ENCODE measurements around the gene MORN1. TPM values are rescaled to one million over a fixed set of nuclear protein-coding genes. Genes with fewer than 3 reads are reported as not detected.

The MORN1 gene
- total and polyA plus RNA-seq, 2 of the 4 experiments (the other 2 are of a cell fraction): 3.0 to 4.2 TPM

GRCh38 chr1:2384130-2384860, 7.1 kb downstream of the MORN1 start:
- in situ Hi-C loops (cut with MboI; ENCODE audit: low sequenced_read_pairs): no loop called here
- no peak overlapping the region; the same call in 1 of the 2 replicates for H2AK5ac ChIP-seq (ENCODE audit: low read depth, low read length)
- no peaks in the 10 kb centered on the region for H3K9me3 ChIP-seq (ENCODE audit: control insufficient read depth, insufficient read depth, low read length)
- no peak overlapping the region for H2BK5ac ChIP-seq (ENCODE audit: low read depth, low read length, poor library complexity, severe bottlenecking)
- ATAC-seq (ENCODE audit: low read depth) (no peak), DNase-seq (no peak)
- H3K4me2 ChIP-seq (ENCODE audit: low read depth, low read length): no peak overlapping the region
- dilution Hi-C loops (cut with HindIII; ENCODE audit: low sequenced_read_pairs, unreplicated experiment): no loop called here
- CTCF ChIA-PET: interaction anchor here (0.5 kb wide), 1 partner anchor 17 kb away, joined by 3 read pairs; no protein-coding TSS in a partner anchor
- H3K79me1 ChIP-seq (ENCODE audit: low read depth in 1 of 2, low read length in 2 of 2): peaks cover 0 to 3% of the 10 kb centered on the region in 2 experiments; a peak in 1 of 4 replicates
- H3K23ac ChIP-seq (ENCODE audit: low read depth, low read length): no peak overlapping the region
- intact Hi-C loops (cut with micrococcal nuclease): loop anchor here (5.0 kb wide), 1 partner anchor 72 kb away; no protein-coding TSS in a partner anchor
- H2BK120ac ChIP-seq (ENCODE audit: low read depth, low read length): no peak overlapping the region
- no peak overlapping the region for H2AK9ac ChIP-seq (replicated peaks; ENCODE audit: low read depth, low read length, poor library complexity)
- no peak overlapping the region for H3K18ac ChIP-seq (ENCODE audit: low read depth, low read length)
- H2AFZ ChIP-seq (replicated peaks; ENCODE audit: low read length, poor library complexity): no peak overlapping the region
- H3K14ac ChIP-seq (replicated peaks; ENCODE audit: low read depth, low read length): no peak overlapping the region
- no peak overlapping the region for H3K9ac ChIP-seq (ENCODE audit: low read depth, low read length)
- no peak overlapping the region for H2BK20ac ChIP-seq (ENCODE audit: low read depth, low read length)
- 98% methylated on average over 9 of the region's 21 CpGs; no CpG with 5 or more reads in 1 of the 2 experiments for WGBS, 2 experiments (ENCODE audit: extremely low coverage in 2 of 2, insufficient read length in 1 of 2)
- H4K8ac ChIP-seq (ENCODE audit: low read depth in 2 of 2, low read length in 2 of 2): no peak overlapping the region
- H3K9me1 ChIP-seq (ENCODE audit: insufficient read depth, low read length): no peaks in the 10 kb centered on the region
- H4K5ac ChIP-seq (ENCODE audit: low read depth, low read length): no peak overlapping the region
- H4K20me1 ChIP-seq (ENCODE audit: insufficient read depth, low read length): no peaks in the 10 kb centered on the region; the same call in 1 of the 2 replicates
- BruUV-seq (replicated peaks): no TSS peak
- H3K27me3 ChIP-seq (ENCODE audit: control insufficient read depth, insufficient read depth, low read length): no peaks in the 10 kb centered on the region
- H3K4me3 ChIP-seq (ENCODE audit: insufficient read depth, low read depth, low read length): no peak overlapping the region
- 0 out of 2 replicates have a peak, but pooled peaks cover 2% of the 10 kb centered on the region for H3K36me3 ChIP-seq (ENCODE audit: control insufficient read depth, insufficient read depth, low read length)
- H3K56ac ChIP-seq (ENCODE audit: extremely low read depth, insufficient read depth, low read length): no peak overlapping the region
- H2BK15ac ChIP-seq (ENCODE audit: low read depth, low read length): no peak overlapping the region
- H3K4ac ChIP-seq (ENCODE audit: low read depth, low read length): no peak overlapping the region
- POLR2A ChIA-PET (ENCODE audit: unreplicated experiment): no interaction called here
- no peak overlapping the region for H4K91ac ChIP-seq (ENCODE audit: insufficient read depth, low read depth, low read length)
- TF ChIP-seq RCOR1 (IDR thresholded peaks at IDR 0.05; ENCODE audit: insufficient replicate concordance, low read length): no peak
- H3K4me1 ChIP-seq (ENCODE audit: control insufficient read depth, insufficient read depth, low read length): no peaks in the 10 kb centered on the region
- H3K27ac ChIP-seq (ENCODE audit: insufficient read depth, low read length): no peak overlapping the region

Data from IMR-90 (cell line).